ENCODE data around the gene OSBPL10. TPM values are rescaled to one million over a fixed set of nuclear protein-coding genes. Genes with fewer than 3 reads are reported as not detected.

The OSBPL10 gene
- total RNA-seq, 1 donor from 2014 or later, result 52.7 TPM

GRCh38 chr3:31740397-31740796, 240.7 kb downstream of the OSBPL10 start:
- H3K4me2 ChIP-seq (ENCODE audit: low read length), result no peak overlapping the region
- peaks cover 2% of the 10 kb centered on the region for H3K9me3 Mint-ChIP-seq (ENCODE audit: unreplicated experiment)
- no peak for TF ChIP-seq CTCF (IDR thresholded peaks at IDR 0.05; ENCODE audit: insufficient read depth, low read depth, low read length)
- no peak for TF ChIP-seq EZH2 (IDR thresholded peaks at IDR 0.05; ENCODE audit: insufficient read depth, low read length)
- no peaks in the 10 kb centered on the region for H3K27me3 ChIP-seq (ENCODE audit: insufficient read depth, low read length)
- H3K27ac ChIP-seq (ENCODE audit: low read depth, low read length), result no peak overlapping the region
- FAIRE-seq (no peak), DNase-seq (ENCODE audit: low read depth) (no peak)
- no peak overlapping the region for H2AFZ ChIP-seq (ENCODE audit: low read depth, low read length)
- H3K36me3 Mint-ChIP-seq (ENCODE audit: low read depth, unreplicated experiment), result peaks cover 8% of the 10 kb centered on the region
- H3K79me2 ChIP-seq (ENCODE audit: insufficient read depth, low read length), result no peaks in the 10 kb centered on the region
- peaks cover 5% of the 10 kb centered on the region for H4K20me1 ChIP-seq (ENCODE audit: insufficient read depth, low read length)
- H3K4me1 ChIP-seq (ENCODE audit: insufficient read depth, low read length), result no peaks in the 10 kb centered on the region
- H3K27me3 Mint-ChIP-seq (ENCODE audit: low read depth, unreplicated experiment), result no peaks in the 10 kb centered on the region
- H3K4me1 Mint-ChIP-seq (ENCODE audit: low read depth, unreplicated experiment), result no peaks in the 10 kb centered on the region
- no peaks in the 10 kb centered on the region for H3K36me3 ChIP-seq (ENCODE audit: insufficient read depth, low read length)
- no peak overlapping the region for H3K27ac Mint-ChIP-seq (ENCODE audit: unreplicated experiment)
- H3K4me3 Mint-ChIP-seq (ENCODE audit: unreplicated experiment), result no peak overlapping the region
- no peaks in the 10 kb centered on the region for H3K9me3 ChIP-seq (ENCODE audit: insufficient read depth, low read depth, low read length)
- no peak overlapping the region for H3K9ac ChIP-seq (ENCODE audit: low read length)
- H3K4me3 ChIP-seq (ENCODE audit: insufficient read depth, low read depth, low read length), result no peak overlapping the region

- Histone ChIP-seq H3K9me3 (ENCODE audit: insufficient read depth, low read depth, low read length) (no peaks in the 10 kb centered on the region), H3K4me1 (ENCODE audit: insufficient read depth, low read length) (no peaks in the 10 kb centered on the region), H3K4me2 (ENCODE audit: low read length) (no peak overlapping the region), H3K27me3 (ENCODE audit: insufficient read depth, low read length) (no peaks in the 10 kb centered on the region), H2AFZ (ENCODE audit: low read depth, low read length) (no peak overlapping the region), H3K4me3 (ENCODE audit: insufficient read depth, low read depth, low read length) (no peak overlapping the region), H3K27ac (ENCODE audit: low read depth, low read length) (no peak overlapping the region), H3K9ac (ENCODE audit: low read length) (no peak overlapping the region), H4K20me1 (ENCODE audit: insufficient read depth, low read length) (peaks cover 5% of the 10 kb centered on the region), H3K36me3 (ENCODE audit: insufficient read depth, low read length) (no peaks in the 10 kb centered on the region), H3K79me2 (ENCODE audit: insufficient read depth, low read length) (no peaks in the 10 kb centered on the region)
- FAIRE-seq (no peak), DNase-seq (ENCODE audit: low read depth) (no peak)
- no peak for TF ChIP-seq CTCF (IDR thresholded peaks at IDR 0.05; ENCODE audit: insufficient read depth, low read depth, low read length)
- TF ChIP-seq EZH2 (IDR thresholded peaks at IDR 0.05; ENCODE audit: insufficient read depth, low read length), result no peak
- Mint-ChIP-seq H3K36me3 (ENCODE audit: low read depth, unreplicated experiment) (peaks cover 8% of the 10 kb centered on the region), H3K4me1 (ENCODE audit: low read depth, unreplicated experiment) (no peaks in the 10 kb centered on the region), H3K27ac (ENCODE audit: unreplicated experiment) (no peak overlapping the region), H3K27me3 (ENCODE audit: low read depth, unreplicated experiment) (no peaks in the 10 kb centered on the region), H3K9me3 (ENCODE audit: unreplicated experiment) (peaks cover 2% of the 10 kb centered on the region), H3K4me3 (ENCODE audit: unreplicated experiment) (no peak overlapping the region)
Observed at GRCh38 chr3:31738412-31738811, 242.7 kb downstream of the OSBPL10 start.

GRCh38 chr3:31735667-31736066, 245.4 kb downstream of the OSBPL10 start:
- H3K36me3 Mint-ChIP-seq (ENCODE audit: low read depth, unreplicated experiment), result peaks cover 12% of the 10 kb centered on the region
- DNase-seq (ENCODE audit: low read depth) (no peak), FAIRE-seq (no peak)
- H3K4me3 ChIP-seq (ENCODE audit: insufficient read depth, low read depth, low read length), result no peak overlapping the region
- H3K36me3 ChIP-seq (ENCODE audit: insufficient read depth, low read length), result no peaks in the 10 kb centered on the region
- no peaks in the 10 kb centered on the region for H3K27me3 ChIP-seq (ENCODE audit: insufficient read depth, low read length)
- H3K79me2 ChIP-seq (ENCODE audit: insufficient read depth, low read length), result no peaks in the 10 kb centered on the region
- no peaks in the 10 kb centered on the region for H3K4me1 ChIP-seq (ENCODE audit: insufficient read depth, low read length)
- H2AFZ ChIP-seq (ENCODE audit: low read depth, low read length), result no peak overlapping the region
- peaks cover 4% of the 10 kb centered on the region for H3K4me1 Mint-ChIP-seq (ENCODE audit: low read depth, unreplicated experiment)
- H3K4me3 Mint-ChIP-seq (ENCODE audit: unreplicated experiment), result no peak overlapping the region
- H3K27ac ChIP-seq (ENCODE audit: low read depth, low read length), result no peak overlapping the region
- no peak overlapping the region for H3K27ac Mint-ChIP-seq (ENCODE audit: unreplicated experiment)
- no peak overlapping the region for H3K4me2 ChIP-seq (ENCODE audit: low read length)
- peaks cover 2% of the 10 kb centered on the region for H3K9me3 Mint-ChIP-seq (ENCODE audit: unreplicated experiment)
- H3K27me3 Mint-ChIP-seq (ENCODE audit: low read depth, unreplicated experiment), result no peaks in the 10 kb centered on the region
- no peaks in the 10 kb centered on the region for H3K9me3 ChIP-seq (ENCODE audit: insufficient read depth, low read depth, low read length)
- no peak overlapping the region for H3K9ac ChIP-seq (ENCODE audit: low read length)
- H4K20me1 ChIP-seq (ENCODE audit: insufficient read depth, low read length), result peaks cover 5% of the 10 kb centered on the region
- TF ChIP-seq EZH2 (IDR thresholded peaks at IDR 0.05; ENCODE audit: insufficient read depth, low read length) (no peak), CTCF (IDR thresholded peaks at IDR 0.05; ENCODE audit: insufficient read depth, low read depth, low read length) (no peak)

Data from astrocyte (in vitro differentiated cells and primary cell).